22Rv1 (cell line): Measurements from ENCODE around the gene CD72.

ENCODE experiments used
- ZFX ChIP-seq: fragments of 450-650 bp; IDR thresholded peaks from 2 replicates; pipeline ENCODE4 v1.6.1; 2017; ENCODE audit warnings: antibody characterized with exemption, borderline replicate concordance
- TF ChIP-seq, protein P1 (sequence below): fragments of 450-650 bp; IDR thresholded peaks from 2 replicates; pipeline ENCODE4 v1.5.1; 2017; ENCODE audit warnings: mild to moderate bottlenecking

DNA sequence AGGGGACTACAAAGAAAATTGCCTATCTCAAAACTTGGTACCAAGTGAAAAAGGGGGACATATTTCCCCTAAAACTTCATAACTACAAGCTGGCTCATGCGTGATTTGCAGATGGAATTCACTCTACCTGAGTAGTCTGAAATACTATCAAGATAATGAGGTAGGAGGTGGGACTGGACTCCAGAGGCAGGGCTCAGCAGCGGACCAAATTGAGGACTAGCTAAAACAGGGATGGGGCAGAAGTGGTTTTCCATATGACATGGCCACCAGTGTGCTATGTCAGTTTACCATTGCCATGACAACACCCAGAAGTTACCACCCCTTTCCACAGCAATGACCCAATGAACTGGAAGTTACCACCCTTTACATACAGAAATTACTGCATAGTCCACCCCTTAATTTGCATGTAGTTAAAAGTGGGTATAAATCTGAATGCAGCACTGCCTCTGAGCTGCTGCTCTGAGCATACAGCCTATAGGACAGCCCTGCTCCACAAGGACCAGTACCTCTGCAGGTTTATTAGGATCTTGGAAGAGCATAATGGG is 43.6 kb downstream of the CD72 start:
- TF ChIP-seq, protein P1, sequence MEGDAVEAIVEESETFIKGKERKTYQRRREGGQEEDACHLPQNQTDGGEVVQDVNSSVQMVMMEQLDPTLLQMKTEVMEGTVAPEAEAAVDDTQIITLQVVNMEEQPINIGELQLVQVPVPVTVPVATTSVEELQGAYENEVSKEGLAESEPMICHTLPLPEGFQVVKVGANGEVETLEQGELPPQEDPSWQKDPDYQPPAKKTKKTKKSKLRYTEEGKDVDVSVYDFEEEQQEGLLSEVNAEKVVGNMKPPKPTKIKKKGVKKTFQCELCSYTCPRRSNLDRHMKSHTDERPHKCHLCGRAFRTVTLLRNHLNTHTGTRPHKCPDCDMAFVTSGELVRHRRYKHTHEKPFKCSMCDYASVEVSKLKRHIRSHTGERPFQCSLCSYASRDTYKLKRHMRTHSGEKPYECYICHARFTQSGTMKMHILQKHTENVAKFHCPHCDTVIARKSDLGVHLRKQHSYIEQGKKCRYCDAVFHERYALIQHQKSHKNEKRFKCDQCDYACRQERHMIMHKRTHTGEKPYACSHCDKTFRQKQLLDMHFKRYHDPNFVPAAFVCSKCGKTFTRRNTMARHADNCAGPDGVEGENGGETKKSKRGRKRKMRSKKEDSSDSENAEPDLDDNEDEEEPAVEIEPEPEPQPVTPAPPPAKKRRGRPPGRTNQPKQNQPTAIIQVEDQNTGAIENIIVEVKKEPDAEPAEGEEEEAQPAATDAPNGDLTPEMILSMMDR = no peak
- TF ChIP-seq ZFX = no peak
